ENCODE measurements around the gene LEMD3.
"Not testable (repeated sequence)": the region's sequence is repeated elsewhere in the genome, so short reads cannot be mapped to it uniquely, and the experiment has no call there.

The LEMD3 gene

GRCh38 chr12:65279369-65280112 lies 110.2 kb downstream of the LEMD3 start:
- peak in 1 of 2 donors; percentile 0 for DNase-seq (ENCODE audit: low read depth in 2 of 2)

DNA sequence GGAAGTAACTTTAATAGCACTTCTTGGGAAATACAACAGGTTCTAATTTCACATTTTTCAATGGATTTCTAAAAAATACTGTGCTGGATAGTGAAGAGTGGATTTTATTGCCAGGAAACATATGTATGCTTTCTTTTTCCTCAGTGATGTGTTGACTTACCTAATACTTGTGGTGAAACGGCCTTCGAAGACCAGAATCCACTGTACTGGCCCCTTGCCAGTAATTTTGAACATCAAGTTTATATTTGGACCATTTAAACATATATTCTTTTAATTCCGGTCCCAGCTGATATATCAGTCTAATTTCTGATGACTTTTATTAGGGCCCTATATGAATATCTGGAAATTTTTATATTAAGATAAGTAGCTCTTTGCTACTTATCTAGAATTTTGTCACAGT lies 110.9 kb downstream of the LEMD3 start:
- no peak for DNase-seq (ENCODE audit: low read depth in 2 of 2)

GRCh38 chr12:65282840-65283239 lies 113.5 kb downstream of the LEMD3 start:
- DNase-seq (ENCODE audit: low read depth in 2 of 2) = no peak

DNA sequence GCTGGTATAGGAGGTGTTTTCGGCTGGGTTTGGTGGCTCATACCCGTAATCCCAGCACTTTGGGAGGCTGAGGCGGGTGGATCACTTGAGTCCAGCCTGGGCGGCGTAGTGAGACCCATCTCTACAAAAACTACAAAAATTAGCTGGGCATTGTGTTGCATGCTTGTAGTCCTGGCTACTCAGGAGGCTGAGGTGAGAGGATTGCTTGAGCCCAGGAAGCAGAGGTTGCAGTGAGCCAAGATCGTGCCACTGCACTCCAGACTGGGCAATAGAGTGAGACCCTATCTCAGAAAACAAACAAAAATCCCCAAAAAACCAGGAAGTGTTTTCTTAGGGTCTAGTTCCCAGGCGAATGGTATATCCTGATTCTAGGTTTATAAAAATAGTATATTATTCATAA lies 116.1 kb downstream of the LEMD3 start:
- DNase-seq (ENCODE audit: low read depth in 2 of 2) = not testable (repeated sequence)

GRCh38 chr12:65287426-65287825 lies 118.0 kb downstream of the LEMD3 start:
- no peak for DNase-seq (ENCODE audit: low read depth in 2 of 2)

- DNase-seq (ENCODE audit: low read depth in 2 of 2) = no peak
These were observed 122.9 kb downstream of the LEMD3 start for GRCh38 chr12:65292241-65292640.

GRCh38 chr12:65293735-65294134 lies 124.4 kb downstream of the LEMD3 start:
- no peak for DNase-seq (ENCODE audit: low read depth in 2 of 2)

DNA sequence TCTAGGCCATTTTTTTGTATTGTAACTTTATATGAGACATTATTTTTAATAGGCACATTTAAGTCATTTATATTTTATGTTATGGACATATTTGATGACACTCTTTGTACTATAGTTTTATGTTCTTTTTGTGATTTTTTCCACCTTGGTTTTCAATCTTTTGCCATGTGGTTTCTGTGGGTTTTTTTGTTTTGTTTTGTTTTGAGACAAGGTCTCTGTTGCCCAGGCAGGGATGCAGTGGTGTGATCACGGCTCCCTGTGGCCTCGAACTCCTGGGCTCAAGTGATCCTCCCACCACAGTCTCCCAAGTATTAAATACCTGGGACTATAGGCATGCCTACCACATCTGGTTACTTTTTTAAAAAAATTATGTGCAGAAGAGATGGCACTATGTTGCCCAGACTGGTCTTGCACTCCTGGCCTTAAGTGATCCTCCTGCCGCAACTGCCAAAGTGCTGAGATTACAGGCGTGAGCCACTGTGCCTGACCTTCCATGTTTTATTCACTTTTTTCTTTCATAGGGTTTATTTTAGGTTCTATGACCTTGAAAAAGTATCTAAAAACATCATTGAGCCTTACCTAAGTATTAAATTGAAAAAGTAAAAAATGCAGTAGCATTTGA lies 125.4 kb downstream of the LEMD3 start:
- DNase-seq (ENCODE audit: low read depth in 2 of 2) = no peak

DNA sequence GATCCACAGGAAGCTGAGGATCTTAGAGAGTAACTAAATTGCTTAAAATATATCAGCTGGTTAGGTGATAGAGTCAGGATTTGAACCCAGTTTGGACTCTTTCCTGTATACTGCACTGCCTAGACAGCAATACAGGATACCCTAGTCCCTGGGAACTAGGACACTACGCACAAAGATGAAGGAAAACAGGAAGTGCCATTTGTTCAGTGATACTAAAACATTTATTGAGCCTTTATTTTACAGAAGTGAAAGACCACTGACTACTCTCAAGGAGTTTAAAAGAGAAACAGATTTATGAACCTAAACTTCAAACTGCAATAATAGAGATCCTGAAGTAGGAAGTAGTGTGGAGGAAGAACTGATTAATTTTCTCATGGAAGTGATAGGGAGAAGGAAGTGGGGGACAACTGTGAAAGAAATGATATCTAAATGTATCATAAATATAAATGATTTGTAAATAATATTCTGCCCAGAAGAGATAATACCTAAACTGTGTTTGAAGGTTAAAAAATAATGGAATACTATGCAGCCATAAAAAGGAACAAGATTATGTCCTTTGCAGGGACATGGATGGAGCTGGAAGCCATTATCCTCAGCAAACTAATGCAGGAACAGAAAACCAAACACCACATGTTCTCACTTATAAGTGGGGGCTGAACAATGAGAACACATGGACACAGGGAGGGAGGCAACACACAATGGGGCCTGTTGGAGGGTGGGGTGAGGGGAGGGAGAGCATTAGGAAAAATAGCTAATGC lies 127.3 kb downstream of the LEMD3 start:
- DNase-seq (ENCODE audit: low read depth in 2 of 2) = no peak
